T-helper 22 cell (primary cell): ENCODE results near the gene BRD1.

ENCODE experiments used
- DNase-seq: peaks from one replicate; pipeline ENCODE4 v3.0.0-alpha.2; 2020; ENCODE audit warnings: low read depth

Gene BRD1

DNA sequence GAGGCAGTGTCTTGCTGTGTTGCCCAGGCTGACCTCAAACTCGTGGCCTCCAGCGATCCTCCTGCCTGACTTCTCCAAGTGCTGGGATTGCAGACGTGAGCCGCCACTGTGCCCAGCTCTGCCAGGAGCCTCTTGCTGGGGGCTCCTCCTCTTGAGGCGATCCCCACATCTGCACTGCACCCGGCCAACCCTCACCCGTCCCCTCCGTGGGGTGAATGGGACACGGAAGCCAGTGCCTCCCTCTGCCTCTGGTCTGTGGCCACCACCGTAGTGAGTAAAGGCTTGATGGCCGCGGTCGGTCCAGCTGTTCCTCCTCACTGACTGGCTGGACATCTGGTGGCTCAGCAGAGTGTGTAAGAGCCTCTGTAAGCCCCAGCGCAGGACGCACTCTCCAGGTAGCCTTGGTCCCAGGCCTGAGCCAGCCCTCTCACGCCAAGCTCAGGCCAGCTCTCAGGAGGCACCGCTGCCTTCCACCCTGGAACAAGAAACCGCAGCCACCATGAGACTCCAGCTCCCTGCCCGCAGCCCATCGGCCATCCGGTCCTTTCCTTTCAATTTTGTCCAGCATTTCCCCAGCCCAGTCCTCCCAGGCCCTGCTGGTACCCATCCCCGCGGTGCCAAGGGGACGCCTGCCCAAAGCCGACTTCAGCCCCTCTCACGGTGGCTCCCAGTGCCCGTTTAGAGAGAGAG, 100.3 kb downstream of the BRD1 start:
- no peak for DNase-seq

DNA sequence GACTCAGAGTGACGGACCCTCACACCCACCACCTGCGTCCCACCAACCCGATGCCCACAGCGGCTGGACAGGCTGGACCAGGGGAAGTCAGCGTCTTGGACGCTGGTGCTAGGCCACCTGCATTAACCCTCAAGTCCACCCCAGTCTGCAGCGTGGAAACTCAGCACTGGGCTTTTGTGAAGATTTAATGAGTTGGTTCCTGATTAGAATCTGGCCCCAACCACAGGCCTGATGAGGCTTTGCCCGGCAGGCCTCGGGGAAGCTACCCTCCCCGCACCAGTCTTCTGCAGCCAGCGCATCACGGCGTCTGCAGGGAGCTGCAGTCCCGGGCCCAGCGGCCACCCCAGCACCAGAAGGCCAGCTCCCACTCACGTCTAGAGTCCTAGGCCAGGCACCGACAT, 101.0 kb downstream of the BRD1 start:
- DNase-seq = no peak

DNA sequence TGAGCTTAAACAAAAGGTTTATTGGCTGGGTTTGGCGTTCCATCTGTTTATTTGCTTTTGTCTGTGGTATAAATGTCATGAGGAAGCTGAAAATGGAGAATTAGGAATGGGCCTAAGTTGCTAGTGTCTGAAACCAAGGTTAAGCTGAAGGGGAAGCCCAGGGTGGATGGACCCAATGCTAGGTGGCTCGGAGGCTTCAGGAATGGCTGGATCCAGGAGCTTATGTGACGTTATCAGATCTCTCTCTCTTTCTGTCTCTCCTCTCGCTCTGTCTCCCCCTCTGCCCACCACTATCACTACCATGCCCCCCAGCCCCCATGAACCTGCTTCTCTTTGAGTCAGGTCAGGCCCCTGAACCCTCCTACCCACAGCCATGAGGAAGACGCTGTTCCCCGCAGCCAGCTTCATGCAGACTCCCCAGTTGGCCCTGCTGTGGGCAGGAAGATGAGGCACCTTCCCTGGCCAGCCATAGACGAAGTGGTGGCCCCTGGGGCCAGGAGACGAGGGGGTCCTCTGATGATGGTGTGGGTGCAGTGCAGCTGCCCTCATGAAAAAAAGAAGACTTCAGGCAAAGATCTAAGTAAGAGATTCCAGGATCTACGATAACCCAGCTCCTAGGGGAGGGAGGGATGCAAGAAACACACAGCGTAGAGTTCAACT, 101.5 kb downstream of the BRD1 start:
- DNase-seq = no peak

DNA sequence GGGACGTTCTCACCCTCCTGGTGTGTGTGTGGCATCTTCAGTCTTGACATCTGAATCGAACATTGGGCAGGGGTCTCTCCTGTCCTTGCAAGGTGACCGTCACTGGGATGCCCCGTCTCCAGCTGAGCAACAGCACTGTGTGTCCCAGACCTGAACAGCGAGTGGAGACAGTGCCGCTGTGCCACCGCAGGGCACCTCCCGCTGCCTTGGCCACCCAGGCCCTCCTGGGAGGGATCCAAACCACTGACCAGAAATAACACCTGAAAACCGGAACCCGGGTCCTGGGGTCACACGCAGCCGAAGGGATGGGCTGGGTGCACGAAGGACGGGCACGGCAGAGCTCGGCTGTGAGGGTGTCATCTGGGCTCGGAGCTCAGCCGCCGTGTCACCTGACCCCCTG, 102.2 kb downstream of the BRD1 start:
- DNase-seq = no peak

DNA sequence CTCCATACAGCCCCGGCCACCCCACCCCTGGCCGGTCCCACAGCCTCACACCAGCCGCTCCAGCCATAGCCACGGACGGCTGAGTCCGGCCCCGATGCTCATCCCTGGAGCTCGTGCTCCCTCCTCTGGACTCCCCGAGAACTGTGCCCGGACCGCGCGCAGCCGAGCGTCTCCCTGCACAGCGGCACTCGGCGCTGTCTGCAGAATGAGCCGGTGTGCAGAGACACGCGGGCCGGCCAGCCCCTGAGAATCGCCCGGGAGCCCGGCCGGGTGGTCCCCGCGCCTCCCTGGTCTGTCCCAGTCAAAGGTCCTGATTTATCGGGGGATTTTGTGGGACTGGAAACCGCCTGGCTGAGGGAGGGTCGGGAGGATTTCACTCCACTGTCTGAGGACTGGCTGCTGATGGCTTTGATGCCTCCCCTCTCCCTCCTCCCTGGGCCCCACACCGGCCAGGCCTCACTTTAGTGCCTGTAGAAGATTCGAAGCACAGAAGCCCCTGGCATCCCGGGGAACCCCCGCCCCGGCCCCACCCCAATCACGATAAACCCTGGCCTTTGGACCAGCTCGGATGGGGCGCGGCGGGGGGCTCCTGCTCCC, 102.7 kb downstream of the BRD1 start:
- peak; percentile 27 for DNase-seq

DNA sequence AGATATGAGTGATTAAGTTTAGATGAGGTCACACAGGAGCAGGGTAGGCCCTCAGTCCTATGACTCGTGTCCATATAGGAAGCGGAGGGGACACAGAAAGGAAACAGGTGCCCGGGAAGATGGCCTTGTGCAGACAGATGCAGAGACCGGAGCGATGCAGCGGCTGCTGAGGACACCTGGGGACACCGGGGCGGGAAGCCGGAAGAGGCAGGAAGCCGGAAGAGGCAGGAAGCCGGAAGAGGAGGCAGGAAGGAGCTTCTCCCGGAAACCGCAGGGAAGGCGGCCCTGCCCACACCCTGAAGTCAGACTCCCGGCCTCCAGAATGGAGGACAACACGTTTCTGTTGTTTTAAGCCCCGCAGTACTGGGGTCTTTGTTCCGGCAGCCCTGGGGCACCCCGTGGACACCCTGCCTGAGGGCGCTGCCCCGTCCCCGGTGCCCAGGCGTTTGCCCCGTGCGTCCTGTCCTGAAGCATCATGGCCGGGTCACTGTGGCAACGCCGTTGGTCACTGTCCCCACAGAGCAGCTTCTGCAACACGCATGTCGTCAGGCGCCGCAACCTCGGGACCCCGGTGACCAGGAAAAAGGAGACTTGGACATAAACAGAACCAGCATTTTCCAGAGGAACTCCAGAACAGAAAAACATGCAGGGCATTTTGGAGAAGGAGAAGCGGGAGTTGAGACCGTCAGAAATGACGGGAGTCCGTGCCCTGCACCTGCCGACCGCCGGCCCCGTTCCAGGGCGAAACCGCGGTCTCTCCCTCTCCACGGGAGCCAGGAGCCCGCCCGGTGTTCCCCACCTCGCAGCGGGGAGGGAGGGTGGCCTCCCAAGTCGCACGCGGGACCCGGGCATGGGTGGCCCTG, 103.4 kb downstream of the BRD1 start:
- DNase-seq = no peak

DNA sequence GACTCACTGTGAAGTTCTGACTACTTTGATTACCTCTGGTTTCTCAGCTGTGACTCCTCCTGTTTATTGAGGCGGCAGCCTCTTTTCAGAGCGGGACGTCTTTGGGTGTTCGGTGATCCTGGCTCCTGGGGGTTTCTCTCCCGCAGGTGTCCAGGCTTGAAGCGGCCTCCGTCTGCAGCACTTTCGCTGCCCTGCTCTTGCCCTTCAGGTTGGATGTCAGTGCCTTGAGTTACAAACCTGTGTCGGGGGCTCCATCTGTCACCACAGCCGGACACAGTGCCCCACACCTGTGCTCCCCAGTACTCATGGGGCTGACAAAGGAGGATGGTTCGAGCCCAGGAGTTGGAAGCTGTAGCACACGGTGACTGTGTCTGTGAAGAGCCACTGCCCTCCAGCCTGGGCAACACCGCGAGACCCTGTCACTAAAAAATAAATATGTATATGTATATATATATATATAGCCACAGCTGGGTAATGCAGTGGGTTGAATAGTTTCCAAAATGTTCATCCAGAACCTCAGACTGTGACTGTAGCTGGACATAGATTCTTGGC, 104.1 kb downstream of the BRD1 start:
- DNase-seq = no peak
